AG10803 (cell line): ENCODE measurements around the gene TEKT3.

Experiments used
- DNase-seq: peaks from one replicate; pipeline ENCODE4 v3.0.0; 2010; ENCODE audit warnings: low read depth
- H3K4me3 ChIP-seq: 2 replicates; pipeline ENCODE4 v1.5.1; 2011; ENCODE audit warnings: mild to moderate bottlenecking, low read length, control low read depth
- CTCF ChIP-seq: conservative IDR thresholded peaks from 2 replicates; pipeline ENCODE4 v1.5.1; 2011; ENCODE audit warnings: mild to moderate bottlenecking, low read length, control low read depth, inconsistent platforms

The TEKT3 gene

GRCh38 chr17:15319452-15320010 is 21.9 kb downstream of the TEKT3 start:
- no peak for TF ChIP-seq CTCF
- no peak for DNase-seq
- H3K4me3 ChIP-seq: no peak overlapping the region

GRCh38 chr17:15311996-15312395 is 29.4 kb downstream of the TEKT3 start:
- TF ChIP-seq CTCF: no peak
- H3K4me3 ChIP-seq: no peak overlapping the region

GRCh38 chr17:15309793-15310192 is 31.6 kb downstream of the TEKT3 start:
- no peak for DNase-seq
- no peak for TF ChIP-seq CTCF
- no peak overlapping the region for H3K4me3 ChIP-seq

More at GRCh38 chr17:15311996-15312395, 29.4 kb downstream of the TEKT3 start:
- DNase-seq: no peak

DNA sequence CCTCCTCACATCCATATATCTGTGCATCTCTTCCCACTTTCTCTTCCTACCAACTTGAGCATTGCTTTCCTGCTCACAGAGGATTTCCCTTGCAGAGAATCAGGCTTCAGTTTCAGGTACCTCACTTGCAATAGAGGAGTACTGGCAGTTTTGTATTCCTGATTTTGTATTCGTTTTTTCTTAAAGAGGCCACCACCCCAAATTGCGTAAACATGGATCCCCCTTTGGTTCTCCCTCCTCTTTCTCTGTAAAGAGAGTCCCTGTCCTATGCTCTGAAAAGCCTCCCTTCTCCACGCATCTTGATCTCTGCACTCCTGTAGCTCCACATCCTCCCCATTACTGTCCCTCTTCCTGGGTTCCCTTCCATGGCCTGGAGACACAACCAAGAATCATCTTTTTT is 32.2 kb downstream of the TEKT3 start:
- no peak for TF ChIP-seq CTCF
- no peak overlapping the region for H3K4me3 ChIP-seq
- no peak for DNase-seq

DNA sequence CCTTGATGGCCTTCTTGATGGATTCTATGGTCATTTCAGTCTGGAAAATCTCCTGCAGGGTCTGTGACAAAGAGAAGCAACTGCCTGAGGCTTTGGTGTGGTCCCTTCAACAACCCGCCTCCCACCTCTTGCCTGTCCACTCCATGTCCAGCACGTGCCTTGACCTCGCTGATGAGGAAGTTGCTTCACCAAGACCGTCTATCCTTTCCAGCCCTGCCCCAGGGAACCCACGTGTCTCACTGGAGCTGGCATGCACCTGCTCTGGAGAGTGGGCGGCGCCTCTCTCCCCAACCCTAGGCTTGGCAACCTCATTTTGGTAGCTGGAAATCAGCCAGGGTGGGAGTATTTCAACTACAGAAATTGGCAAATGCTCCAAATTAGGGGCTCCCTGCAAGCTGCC is 32.6 kb downstream of the TEKT3 start:
- DNase-seq: no peak
- no peak overlapping the region for H3K4me3 ChIP-seq
- TF ChIP-seq CTCF: no peak

DNA sequence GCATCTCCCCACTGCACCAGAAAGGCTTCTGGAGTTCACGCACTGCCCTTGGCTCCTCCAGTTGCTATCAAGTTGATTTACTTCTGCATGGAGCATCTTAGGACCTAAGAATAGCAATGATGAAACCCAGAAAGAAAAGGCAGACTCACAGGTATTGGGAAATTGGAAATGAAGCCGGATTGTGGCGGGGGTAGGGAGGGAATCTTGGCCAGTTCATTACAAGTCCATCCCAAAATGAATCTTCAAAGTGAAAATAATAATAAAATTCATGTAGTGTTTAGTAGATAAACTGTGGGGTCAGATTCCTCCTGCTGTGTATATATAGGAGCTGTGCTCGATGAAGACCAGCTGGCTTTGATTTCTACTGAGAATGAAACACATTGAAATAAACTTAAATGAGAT is 33.7 kb downstream of the TEKT3 start:
- H3K4me3 ChIP-seq: no peak overlapping the region
- no peak for TF ChIP-seq CTCF
- DNase-seq: peak; percentile 35

- no peak overlapping the region for H3K4me3 ChIP-seq
- TF ChIP-seq CTCF: no peak
- DNase-seq: no peak
These were observed 37.5 kb downstream of the TEKT3 start for GRCh38 chr17:15303851-15304250.
